Left cardiac atrium (tissue), 4 donors: ENCODE results near the gene RXRA. TPM values are rescaled to one million over a fixed set of nuclear protein-coding genes. Genes with fewer than 3 reads are reported as not detected.
A peak's percentile ranks its signal among the peaks of the same experiment; 100 is the strongest.

Source experiments
- ATAC-seq, 2 donors: fragments of 200-7000 bp; cut with Tn5 transposase; one replicate each; pipeline ENCODE4 v1.9.1; 2020; ENCODE audit warnings: mild to moderate bottlenecking in 2 of 2, moderate library complexity in 2 of 2
- DNase-seq: peaks from one replicate; pipeline ENCODE4 v3.0.0-alpha.2; 2020
- intact Hi-C, 2 donors: fragments of 100-400 bp; cut with DNase I; formaldehyde crosslinking; loops; one replicate each; pipeline versions ENCODE4 v1.14.1 to v1.15.1; 2022 to 2023
- total RNA-seq, 2 donors: library from RNA; stranded (reverse); fragmentation: NEBNext Ultra II Directional; extraction: Animal tissue kit (Norgen Biotek cat#: 25700); gene quantifications; one replicate each; pipeline ENCODE4 v1.2.1, GENCODE V29; 2021
- donor health status: DM: no; HTN: yes; CAD: no.
- donor health status: DM: no; HTN: yes; CAD: no; lungs with severe emphysema.
- donor health status: DM: yes; HTN: yes; CAD: no.
- donor health status: Dilated cardiomyopathy.

Gene RXRA
- total RNA-seq, 2 donors from 2014 or later, result 41.6 to 67.7 TPM

GRCh38 chr9:134319306-134320125, 6.7 kb upstream of the RXRA start:
- ATAC-seq (no peak), DNase-seq (peak; percentile 19)
- intact Hi-C loops, result loop anchor here (5.0 to 10.0 kb wide), 2 partner anchors 115 to 132 kb away; no protein-coding TSS in a partner anchor

GRCh38 chr9:134320126-134320867, 6.0 kb upstream of the RXRA start:
- DNase-seq, result peak; percentile 19
- intact Hi-C loops, result loop anchor here (5.0 to 10.0 kb wide), 2 partner anchors 115 to 133 kb away; no protein-coding TSS in a partner anchor
- no peak for ATAC-seq

GRCh38 chr9:134320868-134321471, 5.3 kb upstream of the RXRA start:
- intact Hi-C loops, result loop anchor here (5.0 to 10.0 kb wide), 2 partner anchors 116 to 134 kb away; no protein-coding TSS in a partner anchor
- ATAC-seq (no peak), DNase-seq (peak; percentile 36)

- DNase-seq (peak; percentile 5), ATAC-seq (no peak)
- intact Hi-C loops, result loop anchor here (5.0 to 10.0 kb wide), 2 partner anchors 117 to 134 kb away; no protein-coding TSS in a partner anchor
Measured at GRCh38 chr9:134321531-134321930, 4.7 kb upstream of the RXRA start.

DNA sequence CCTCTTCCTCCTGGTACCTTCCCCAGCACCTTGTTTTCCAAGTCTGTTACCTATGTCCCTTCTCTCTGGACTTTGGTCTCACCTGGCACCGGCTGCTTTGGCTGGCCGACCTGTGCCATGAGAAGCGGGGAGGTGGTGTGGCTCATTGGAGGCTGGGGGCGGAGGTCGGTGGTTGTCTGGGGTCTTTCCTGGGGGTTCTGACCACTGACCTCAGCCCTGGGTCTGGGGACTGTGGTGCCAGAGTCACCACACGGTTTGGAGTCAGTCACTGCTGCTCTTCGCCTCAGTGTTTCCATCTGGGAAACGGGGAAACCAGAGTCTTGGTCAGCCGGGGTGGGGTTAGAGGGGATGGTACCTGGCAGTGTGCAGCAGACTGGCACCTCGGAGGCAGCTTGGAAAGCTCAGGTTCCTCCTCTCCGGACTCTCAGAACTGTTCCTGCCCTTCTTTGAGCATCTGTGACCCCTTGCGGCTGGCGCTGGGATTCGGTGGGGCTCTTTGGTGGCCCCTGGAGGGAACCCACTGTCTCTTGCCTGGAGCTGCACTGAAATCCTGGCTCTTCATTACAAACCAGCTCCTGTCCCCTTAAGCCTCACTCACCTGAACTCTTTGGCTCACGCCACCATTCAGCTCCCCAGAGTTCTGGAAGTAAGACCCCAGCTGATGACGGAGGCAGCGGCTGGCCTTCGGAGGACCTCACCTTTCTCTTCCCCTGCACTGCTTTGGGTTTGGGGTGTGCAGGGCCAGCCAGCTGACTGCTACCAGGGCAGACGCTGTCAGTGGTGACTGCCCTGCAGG, 4.1 kb upstream of the RXRA start:
- ATAC-seq (no peak), DNase-seq (no peak)
- intact Hi-C loops, result loop anchor here (5.0 to 10.0 kb wide), 2 partner anchors 117 to 135 kb away; no protein-coding TSS in a partner anchor

DNA sequence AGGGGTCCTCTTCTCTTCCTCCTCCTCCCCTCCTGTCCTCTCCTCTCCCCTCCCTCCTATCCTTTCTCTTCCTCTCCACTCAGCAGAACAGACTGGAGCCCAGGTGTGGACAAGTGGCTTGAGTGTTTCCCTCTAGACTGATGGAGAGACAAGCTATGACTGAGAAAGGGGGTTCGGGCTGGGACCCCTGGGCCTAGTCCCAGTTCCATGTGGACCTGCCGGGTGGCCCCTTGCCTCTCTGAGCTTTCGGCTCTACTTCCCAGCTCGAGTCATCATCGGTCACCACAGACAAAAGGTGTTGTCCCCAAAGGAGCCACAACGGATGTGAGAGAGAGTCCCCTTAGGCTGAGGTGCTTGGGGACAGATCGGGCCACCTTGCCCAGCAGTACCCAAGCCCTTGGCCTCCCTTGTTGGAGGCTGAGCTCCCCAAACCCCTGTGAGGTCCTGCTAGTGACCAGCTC, 3.4 kb upstream of the RXRA start:
- ATAC-seq (no peak), DNase-seq (peak; percentile 8)
- intact Hi-C loops, result loop anchor here (5.0 to 10.0 kb wide), 2 partner anchors 118 to 136 kb away; no protein-coding TSS in a partner anchor

DNA sequence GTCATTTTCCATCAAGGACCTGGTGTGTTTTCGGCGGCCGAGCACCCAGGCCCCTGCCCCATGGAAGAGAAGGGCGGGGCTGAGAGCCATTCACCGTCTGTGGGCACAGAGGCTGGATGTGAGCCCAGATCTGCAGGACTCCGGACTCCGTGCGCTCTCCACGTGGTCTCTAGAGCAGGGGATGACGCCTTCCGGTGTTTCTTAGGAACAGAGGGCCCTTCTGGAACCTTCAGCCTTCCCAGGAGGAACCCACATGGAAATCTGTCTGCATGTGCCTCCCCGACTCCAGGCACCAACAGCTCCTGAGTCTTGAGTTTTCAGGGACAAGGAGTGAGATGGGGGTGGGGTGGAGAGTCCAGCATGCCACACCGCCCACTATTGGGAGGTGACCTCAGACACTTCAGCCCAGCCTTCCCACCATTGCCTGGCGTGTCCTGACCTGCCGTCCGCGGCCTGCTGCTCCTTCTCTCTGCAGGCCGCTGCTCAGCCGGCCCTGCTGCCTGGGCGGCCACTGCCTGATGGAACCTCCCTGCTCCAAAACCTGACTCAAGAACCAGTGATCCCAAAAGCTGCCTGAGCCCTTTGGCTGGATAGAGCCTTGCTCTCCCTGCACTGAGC, 2.4 kb upstream of the RXRA start:
- intact Hi-C loops, result loop anchor here (5.0 to 10.0 kb wide), 2 partner anchors 119 to 137 kb away; no protein-coding TSS in a partner anchor
- DNase-seq (peak; percentile 53), ATAC-seq (no peak)

DNA sequence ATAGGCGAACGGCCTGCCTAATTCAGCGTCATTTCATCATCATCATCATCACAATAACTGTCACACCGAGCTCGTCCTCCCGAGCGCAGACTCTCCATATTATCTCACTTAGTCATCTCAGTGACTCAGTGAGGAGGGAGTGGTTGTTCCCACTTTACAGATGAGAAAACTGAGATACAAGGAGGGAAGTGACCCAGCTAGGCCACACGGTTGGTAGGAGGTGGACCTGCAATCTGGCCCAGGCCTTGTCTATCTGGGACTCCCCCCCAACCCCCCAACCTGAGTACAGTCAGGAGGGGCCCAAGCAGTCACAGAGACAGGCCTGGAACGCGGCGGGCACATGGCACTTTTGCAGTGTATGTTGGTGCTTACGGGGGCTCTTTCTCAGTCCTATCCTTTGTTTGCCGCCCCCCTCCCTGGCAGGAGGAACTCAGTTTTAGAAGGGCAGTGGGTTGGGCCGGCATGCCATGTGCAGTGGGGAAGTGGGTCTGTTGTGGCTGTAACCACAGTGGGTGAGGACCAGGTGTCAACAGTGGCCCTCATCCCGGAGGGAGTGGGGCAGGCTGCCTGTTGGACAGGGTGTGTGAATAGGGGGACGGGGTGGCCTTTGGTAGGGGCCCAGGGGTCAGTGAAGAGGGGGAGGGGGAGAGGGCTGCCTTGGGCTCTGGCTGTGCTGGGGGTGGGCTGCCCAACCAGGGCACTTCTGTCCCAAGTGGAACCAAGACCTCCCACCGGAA, 1.7 kb upstream of the RXRA start:
- peak; percentile 25 for DNase-seq
- ATAC-seq, result no peak
- intact Hi-C loops, result loop anchor here (5.0 to 10.0 kb wide), 4 partner anchors 108 to 152 kb away; no protein-coding TSS in a partner anchor

- DNase-seq (peak; percentile 59), ATAC-seq (peak; percentile 16 to 26)
- intact Hi-C loops, result loop anchor here in 1 of 2 donors (5.0 to 10.0 kb wide), 3 partner anchors 107 to 153 kb away; no protein-coding TSS in a partner anchor
Measured at GRCh38 chr9:134325096-134325812, 1.0 kb upstream of the RXRA start.

DNA sequence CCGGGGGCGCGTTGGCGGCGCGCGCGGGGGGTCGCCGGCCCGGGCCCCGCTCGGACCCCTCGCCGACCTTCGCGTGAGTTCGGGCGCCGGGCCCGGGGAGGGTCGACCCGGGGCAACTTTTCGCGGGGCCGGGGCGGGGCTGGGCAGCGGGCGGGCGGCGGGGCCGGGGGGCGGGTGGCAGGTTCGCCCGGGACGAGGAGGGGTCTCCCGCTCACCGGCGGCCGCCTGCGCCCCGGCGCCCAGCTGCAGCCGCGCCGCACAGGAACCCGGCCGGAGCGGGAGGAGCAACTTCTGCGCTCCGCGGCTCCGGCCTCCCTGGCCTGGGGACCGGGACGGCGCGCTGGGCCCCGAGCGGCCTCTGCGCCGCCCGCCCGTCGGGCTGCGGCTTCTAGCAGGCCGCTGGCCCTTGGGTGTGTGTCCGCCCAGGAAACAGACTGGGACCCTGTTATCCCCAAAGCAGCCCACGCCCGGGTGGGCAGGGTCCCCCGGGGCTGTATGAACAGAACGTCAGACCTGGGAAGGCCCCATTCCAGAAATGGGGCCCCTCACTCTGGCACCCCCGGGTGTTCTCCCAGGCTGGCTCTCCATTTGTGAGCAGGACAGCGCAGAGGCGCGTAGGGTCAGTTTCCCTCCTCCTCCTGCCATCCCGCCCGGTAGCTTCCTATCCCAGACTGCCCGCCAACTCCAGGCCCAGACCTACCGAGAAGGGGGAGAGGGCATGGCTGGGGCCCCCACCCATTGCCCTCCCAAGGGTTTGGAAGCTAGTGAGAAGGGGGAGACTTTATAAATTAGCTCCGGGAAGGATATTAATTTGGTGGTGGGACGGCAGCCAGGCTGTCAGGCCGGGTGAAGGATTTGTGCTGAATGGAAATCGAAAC, 708 bp downstream of the RXRA start:
- peak in 1 of 2 donors; percentile 6 for ATAC-seq
- peak; percentile 50 for DNase-seq
- intact Hi-C loops, result loop anchor here in 1 of 2 donors (5.0 to 10.0 kb wide), 3 partner anchors 105 to 155 kb away; no protein-coding TSS in a partner anchor

GRCh38 chr9:134327671-134328231, 1.5 kb downstream of the RXRA start:
- no peak for ATAC-seq
- intact Hi-C loops, result loop anchor here in 1 of 2 donors (5.0 to 10.0 kb wide), 3 partner anchors 105 to 155 kb away; no protein-coding TSS in a partner anchor

GRCh38 chr9:134328341-134328840, 2.1 kb downstream of the RXRA start:
- ATAC-seq, result no peak
- DNase-seq, result peak; percentile 20
- intact Hi-C loops, result loop anchor here in 1 of 2 donors (5.0 to 10.0 kb wide), 3 partner anchors 104 to 156 kb away; no protein-coding TSS in a partner anchor

More at GRCh38 chr9:134327671-134328231, 1.5 kb downstream of the RXRA start:
- DNase-seq, result peak; percentile 21

- peak; percentile 67 for DNase-seq
- ATAC-seq, result peak; percentile 10 to 25
- intact Hi-C loops, result loop anchor here in 1 of 2 donors (5.0 to 10.0 kb wide), 3 partner anchors 103 to 157 kb away; no protein-coding TSS in a partner anchor
Measured at GRCh38 chr9:134328841-134329575, 2.8 kb downstream of the RXRA start.

GRCh38 chr9:134329576-134329855, 3.3 kb downstream of the RXRA start:
- no peak for DNase-seq
- intact Hi-C loops, result loop anchor here in 1 of 2 donors (5.0 to 10.0 kb wide), 3 partner anchors 103 to 157 kb away; no protein-coding TSS in a partner anchor

More at GRCh38 chr9:134329576-134329855, 3.3 kb downstream of the RXRA start:
- peak in 1 of 2 donors; percentile 0 for ATAC-seq
